ENCODE measurements around the gene GRAMD2A. TPM values are rescaled to one million over a fixed set of nuclear protein-coding genes. Genes with fewer than 3 reads are reported as not detected.

GRAMD2A gene
- total and polyA plus RNA-seq, 4 donors = 4.0 to 25.2 (median 10.7) TPM

GRCh38 chr15:72170691-72171090, 26.9 kb downstream of the GRAMD2A start:
- Histone ChIP-seq H3K36me3 (ENCODE audit: control insufficient read depth in 4 of 4, insufficient read depth in 4 of 4, low read length in 4 of 4) (no peaks in the 10 kb centered on the region), H3K9ac (ENCODE audit: insufficient read depth in 1 of 2, low read length in 2 of 2) (no peak overlapping the region), H3K27me3 (ENCODE audit: control insufficient read depth in 3 of 3, insufficient read depth in 3 of 3, low read length in 2 of 3) (no peaks in the 10 kb centered on the region), H3K27ac (ENCODE audit: low read depth in 1 of 2, low read length in 1 of 2) (no peak overlapping the region), H3K4me1 (ENCODE audit: control insufficient read depth in 5 of 5, insufficient read depth in 5 of 5, low read length in 5 of 5) (peaks cover 0 to 36% (median 10%) of the 10 kb centered on the region in 5 donors), H3K4me3 (no peak overlapping the region), H3K9me3 (ENCODE audit: control insufficient read depth in 4 of 4, insufficient read depth in 3 of 4, low read length in 3 of 4) (no peaks in the 10 kb centered on the region)
- no peak for ATAC-seq (ENCODE audit: insufficient read depth, low FRiP score)
- DNase-seq = no peak
- TF ChIP-seq CTCF (IDR thresholded peaks at IDR 0.05; ENCODE audit: control extremely low read depth, extremely low read depth) = no peak
- WGBS, 2 donors = 94 to 98% methylated on average over 7 of the region's 7 CpGs

GRCh38 chr15:72169921-72170611, 27.5 kb downstream of the GRAMD2A start:
- Histone ChIP-seq H3K9me3 (ENCODE audit: control insufficient read depth in 4 of 4, insufficient read depth in 3 of 4, low read length in 3 of 4) (no peaks in the 10 kb centered on the region), H3K4me1 (ENCODE audit: control insufficient read depth in 5 of 5, insufficient read depth in 5 of 5, low read length in 5 of 5) (peaks cover 0 to 36% (median 10%) of the 10 kb centered on the region in 5 donors), H3K9ac (ENCODE audit: insufficient read depth in 1 of 2, low read length in 2 of 2) (no peak overlapping the region), H3K4me3 (no peak overlapping the region), H3K27ac (ENCODE audit: low read depth in 1 of 2, low read length in 1 of 2) (no peak overlapping the region), H3K27me3 (ENCODE audit: control insufficient read depth in 3 of 3, insufficient read depth in 3 of 3, low read length in 2 of 3) (no peaks in the 10 kb centered on the region), H3K36me3 (ENCODE audit: control insufficient read depth in 4 of 4, insufficient read depth in 4 of 4, low read length in 4 of 4) (no peaks in the 10 kb centered on the region)
- 91 to 93% methylated on average over 16 of the region's 16 CpGs for WGBS, 2 donors
- no peak for TF ChIP-seq CTCF (IDR thresholded peaks at IDR 0.05; ENCODE audit: control extremely low read depth, extremely low read depth)
- no peak for DNase-seq
- no peak for ATAC-seq (ENCODE audit: insufficient read depth, low FRiP score)

GRCh38 chr15:72169236-72169920, 28.2 kb downstream of the GRAMD2A start:
- ATAC-seq (ENCODE audit: insufficient read depth, low FRiP score) = no peak
- no peak for TF ChIP-seq CTCF (IDR thresholded peaks at IDR 0.05; ENCODE audit: control extremely low read depth, extremely low read depth)
- Histone ChIP-seq H3K27me3 (ENCODE audit: control insufficient read depth in 3 of 3, insufficient read depth in 3 of 3, low read length in 2 of 3) (no peaks in the 10 kb centered on the region), H3K4me3 (no peak overlapping the region), H3K27ac (ENCODE audit: low read depth in 1 of 2, low read length in 1 of 2) (no peak overlapping the region), H3K4me1 (ENCODE audit: control insufficient read depth in 5 of 5, insufficient read depth in 5 of 5, low read length in 5 of 5) (peaks cover 0 to 36% (median 8%) of the 10 kb centered on the region in 5 donors), H3K9me3 (ENCODE audit: control insufficient read depth in 4 of 4, insufficient read depth in 3 of 4, low read length in 3 of 4) (no peaks in the 10 kb centered on the region), H3K36me3 (ENCODE audit: control insufficient read depth in 4 of 4, insufficient read depth in 4 of 4, low read length in 4 of 4) (no peaks in the 10 kb centered on the region), H3K9ac (ENCODE audit: insufficient read depth in 1 of 2, low read length in 2 of 2) (no peak overlapping the region)
- WGBS, 2 donors = 76 to 83% methylated on average over 10 of the region's 10 CpGs
- no peak for DNase-seq

Data from lung (tissue), 12 donors.